ENCODE results near the gene COL6A1.

The COL6A1 gene

DNA sequence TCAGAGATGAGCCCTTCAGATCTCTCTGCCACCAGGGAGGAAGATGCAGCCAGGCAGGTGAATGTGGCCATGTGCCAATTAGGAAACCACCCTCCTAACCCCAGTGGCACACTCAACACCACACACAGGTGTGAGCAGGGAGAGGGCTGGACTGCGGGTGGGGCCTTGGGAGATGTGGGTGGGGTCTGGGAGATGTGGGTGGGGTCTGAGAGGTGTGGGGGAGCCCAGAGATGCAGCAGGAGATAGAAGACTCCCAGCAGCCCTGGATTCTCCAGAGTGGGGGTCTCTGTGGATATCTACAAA lies 43.2 kb upstream of the COL6A1 start:
- Histone ChIP-seq H3K9me3 (ENCODE audit: low read length) (no peaks in the 10 kb centered on the region), H3K4me1 (ENCODE audit: insufficient read depth, low read length, severe bottlenecking) (no peaks in the 10 kb centered on the region), H4K20me1 (ENCODE audit: insufficient read depth, low read length) (no peaks in the 10 kb centered on the region), H3K9ac (ENCODE audit: low read length) (no peak overlapping the region), H2AFZ (ENCODE audit: low read length) (no peak overlapping the region), H3K9me2 (ENCODE audit: low read depth, low read length) (no peaks in the 10 kb centered on the region), H3K4me2 (ENCODE audit: low read length) (no peak overlapping the region), H3K4me3 (ENCODE audit: low read depth, low read length, poor library complexity, severe bottlenecking) (no peak overlapping the region), H3K27ac (ENCODE audit: low read depth, low read length, poor library complexity, severe bottlenecking) (no peak overlapping the region), H3K79me2 (ENCODE audit: insufficient read depth, low read length) (no peaks in the 10 kb centered on the region), H3K36me3 (ENCODE audit: insufficient read depth, low read length) (no peaks in the 10 kb centered on the region), H3F3A (ENCODE audit: insufficient read depth, low read length) (no peaks in the 10 kb centered on the region), H3K27me3 (ENCODE audit: insufficient read depth, low read length) (no peaks in the 10 kb centered on the region)
- TF ChIP-seq CTCF (IDR thresholded peaks at IDR 0.05; ENCODE audit: low read length) = no peak
- no peak for TF ChIP-seq EZH2 (IDR thresholded peaks at IDR 0.05; ENCODE audit: borderline replicate concordance, low read length)

DNA sequence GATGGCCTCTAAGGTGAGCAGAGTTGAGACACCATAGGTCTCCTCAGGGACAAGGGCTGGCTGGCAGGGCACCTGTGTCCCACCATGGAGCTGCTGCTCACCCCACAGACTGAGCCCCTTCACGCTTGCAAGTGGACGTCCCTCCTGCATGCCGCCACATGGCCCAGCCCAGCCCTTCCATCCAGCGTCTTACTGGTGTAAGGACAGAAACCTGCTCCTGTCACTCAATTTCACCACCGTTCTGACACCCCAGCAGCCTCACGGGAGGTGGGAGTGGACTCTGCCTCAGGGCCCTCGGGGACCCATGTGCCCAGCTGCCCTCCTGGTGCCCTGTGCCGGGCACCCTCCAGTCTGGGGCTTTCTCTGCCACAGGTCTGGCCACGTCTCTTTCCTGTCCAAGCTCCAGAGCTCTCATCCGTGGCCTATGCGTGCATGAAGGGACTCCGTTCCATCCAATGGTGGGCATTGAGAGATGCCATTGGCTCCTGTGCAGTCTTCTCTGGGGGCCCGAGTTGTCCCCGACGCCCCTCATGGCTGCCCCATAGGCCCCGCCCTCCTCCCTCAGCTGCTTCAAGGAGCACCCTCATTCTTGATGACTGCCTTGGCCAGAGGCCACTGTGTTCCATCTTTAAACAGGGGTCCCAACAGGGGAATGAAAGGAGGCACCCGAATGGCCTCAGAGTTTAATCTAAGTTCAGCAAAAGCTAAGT lies 42.6 kb upstream of the COL6A1 start:
- H3K27ac ChIP-seq (ENCODE audit: low read depth, low read length, poor library complexity, severe bottlenecking) = no peak overlapping the region
- H3K4me2 ChIP-seq (ENCODE audit: low read length) = no peak overlapping the region
- no peaks in the 10 kb centered on the region for H3K27me3 ChIP-seq (ENCODE audit: insufficient read depth, low read length)
- H3K79me2 ChIP-seq (ENCODE audit: insufficient read depth, low read length) = no peaks in the 10 kb centered on the region
- H2AFZ ChIP-seq (ENCODE audit: low read length) = no peak overlapping the region
- H3K4me1 ChIP-seq (ENCODE audit: insufficient read depth, low read length, severe bottlenecking) = no peaks in the 10 kb centered on the region
- H3K9me3 ChIP-seq (ENCODE audit: low read length) = no peaks in the 10 kb centered on the region
- H3K36me3 ChIP-seq (ENCODE audit: insufficient read depth, low read length) = no peaks in the 10 kb centered on the region
- no peaks in the 10 kb centered on the region for H3K9me2 ChIP-seq (ENCODE audit: low read depth, low read length)
- H3F3A ChIP-seq (ENCODE audit: insufficient read depth, low read length) = no peaks in the 10 kb centered on the region
- no peak overlapping the region for H3K4me3 ChIP-seq (ENCODE audit: low read depth, low read length, poor library complexity, severe bottlenecking)
- no peak for TF ChIP-seq EZH2 (IDR thresholded peaks at IDR 0.05; ENCODE audit: borderline replicate concordance, low read length)
- TF ChIP-seq CTCF (IDR thresholded peaks at IDR 0.05; ENCODE audit: low read length) = no peak
- no peak overlapping the region for H3K9ac ChIP-seq (ENCODE audit: low read length)
- H4K20me1 ChIP-seq (ENCODE audit: insufficient read depth, low read length) = no peaks in the 10 kb centered on the region

DNA sequence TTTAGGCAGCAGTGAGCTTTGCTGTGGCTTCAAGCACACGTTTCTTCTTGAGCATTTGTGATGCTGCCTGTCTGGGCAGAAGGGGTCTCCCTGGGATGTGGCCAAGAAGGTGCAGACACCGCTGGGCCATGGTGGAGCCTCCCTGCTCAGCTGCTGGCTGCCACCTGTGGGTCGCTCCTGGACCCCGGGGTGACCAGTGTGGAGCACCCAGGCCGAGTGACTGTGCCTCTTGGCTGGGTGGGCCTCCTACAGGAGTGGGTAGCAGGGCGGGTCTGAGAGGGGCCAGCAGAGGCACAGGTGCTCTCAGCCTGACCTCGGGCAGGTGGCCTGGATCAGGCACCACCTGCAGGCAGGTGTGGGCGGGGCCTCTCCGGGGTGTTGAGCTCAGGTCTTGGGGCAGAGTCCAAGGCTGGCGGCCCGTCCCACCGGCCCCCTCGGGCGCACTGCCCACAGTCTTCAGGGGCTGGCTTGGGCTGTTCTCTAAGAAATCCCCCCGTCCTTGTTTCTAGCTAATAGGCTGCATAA lies 42.0 kb upstream of the COL6A1 start:
- Histone ChIP-seq H3K4me3 (ENCODE audit: low read depth, low read length, poor library complexity, severe bottlenecking) (no peak overlapping the region), H3K79me2 (ENCODE audit: insufficient read depth, low read length) (no peaks in the 10 kb centered on the region), H3K4me1 (ENCODE audit: insufficient read depth, low read length, severe bottlenecking) (no peaks in the 10 kb centered on the region), H4K20me1 (ENCODE audit: insufficient read depth, low read length) (no peaks in the 10 kb centered on the region), H3K27ac (ENCODE audit: low read depth, low read length, poor library complexity, severe bottlenecking) (no peak overlapping the region), H3F3A (ENCODE audit: insufficient read depth, low read length) (no peaks in the 10 kb centered on the region), H3K27me3 (ENCODE audit: insufficient read depth, low read length) (no peaks in the 10 kb centered on the region), H3K9me2 (ENCODE audit: low read depth, low read length) (no peaks in the 10 kb centered on the region), H3K4me2 (ENCODE audit: low read length) (no peak overlapping the region), H2AFZ (ENCODE audit: low read length) (no peak overlapping the region), H3K36me3 (ENCODE audit: insufficient read depth, low read length) (no peaks in the 10 kb centered on the region), H3K9me3 (ENCODE audit: low read length) (no peaks in the 10 kb centered on the region), H3K9ac (ENCODE audit: low read length) (no peak overlapping the region)
- no peak for TF ChIP-seq CTCF (IDR thresholded peaks at IDR 0.05; ENCODE audit: low read length)
- TF ChIP-seq EZH2 (IDR thresholded peaks at IDR 0.05; ENCODE audit: borderline replicate concordance, low read length) = no peak
